COLO668 (cell line): ENCODE results near the gene PTPRR.

ENCODE experiments used
- DNase-seq: peaks from one replicate; lab custom pipeline; 2025; ENCODE audit not compliant: unreplicated experiment; lab: John Stamatoyannopoulos, UW

Gene PTPRR

GRCh38 chr12:70920251-70920851, at the start of gene PTPRR:
Gene PTPRR, minus strand, starts transcription at chr12:70920738. Its CDS starts 348 bp downstream, at chr12:70920390.
- peak; percentile 69 for DNase-seq

- DNase-seq, result no peak
Observed at GRCh38 chr12:70966996-70967790, 46.7 kb upstream of the PTPRR start.

- DNase-seq, result no peak
Observed at GRCh38 chr12:70966046-70966445, 45.5 kb upstream of the PTPRR start.

GRCh38 chr12:70964867-70965510, 44.5 kb upstream of the PTPRR start:
- no peak for DNase-seq

- DNase-seq, result no peak
Observed at GRCh38 chr12:70963081-70963660, 42.6 kb upstream of the PTPRR start.

GRCh38 chr12:70962226-70962794, 41.8 kb upstream of the PTPRR start:
- DNase-seq, result no peak

GRCh38 chr12:70960484-70960883, 39.9 kb upstream of the PTPRR start:
- DNase-seq, result no peak

GRCh38 chr12:70955415-70955814, 34.9 kb upstream of the PTPRR start:
- DNase-seq, result no peak

- DNase-seq, result no peak
Observed at GRCh38 chr12:70950451-70950850, 29.9 kb upstream of the PTPRR start.

GRCh38 chr12:70948976-70949336, 28.4 kb upstream of the PTPRR start:
- DNase-seq, result no peak

- no peak for DNase-seq
Observed at GRCh38 chr12:70948236-70948975, 27.9 kb upstream of the PTPRR start.

- no peak for DNase-seq
Observed at GRCh38 chr12:70936203-70936813, 15.8 kb upstream of the PTPRR start.

GRCh38 chr12:70933133-70933532, 12.6 kb upstream of the PTPRR start:
- DNase-seq, result no peak

GRCh38 chr12:70929029-70929428, 8.5 kb upstream of the PTPRR start:
- no peak for DNase-seq

- DNase-seq, result no peak
Observed at GRCh38 chr12:70928071-70928470, 7.5 kb upstream of the PTPRR start.

GRCh38 chr12:70927356-70927755, 6.8 kb upstream of the PTPRR start:
- DNase-seq, result no peak

GRCh38 chr12:70925539-70925938, 5.0 kb upstream of the PTPRR start:
- DNase-seq, result no peak

- no peak for DNase-seq
Observed at GRCh38 chr12:70920891-70921290, 353 bp upstream of the PTPRR start.

GRCh38 chr12:70919597-70920035, 922 bp downstream of the PTPRR start:
- DNase-seq, result no peak

GRCh38 chr12:70919176-70919575, 1.4 kb downstream of the PTPRR start:
- no peak for DNase-seq
